Adrenal gland (tissue), 12 donors: ENCODE results near the gene DIAPH3. TPM values are rescaled to one million over a fixed set of nuclear protein-coding genes. Genes with fewer than 3 reads are reported as not detected.

Source experiments
- DNase-seq, 7 donors: peaks; one replicate each; pipeline ENCODE4 v3.0.0-alpha.2; 2019 to 2020
- H3K27ac ChIP-seq, 5 donors: fragments of 200-600 bp; sonication (generic) in 4 of 5; 1 replicate in 3 of 5; 2 replicates in 2 of 5; pipeline versions ENCODE4 v1.5.1 to v1.8.0; 2016 to 2020; ENCODE audit warnings: mild to moderate bottlenecking in 1 of 5
- H3K27me3 ChIP-seq: fragments of 200-600 bp; 2 replicates; pipeline ENCODE4 v1.8.0; 2021
- H3K36me3 ChIP-seq, 2 donors: fragments of 200-600 bp; replicated peaks in 1 of 2; 1 replicate in 1 of 2; 2 replicates in 1 of 2; pipeline versions ENCODE4 v1.5.1 to v1.8.0; 2018 to 2022
- H3K4me1 ChIP-seq, 2 donors: fragments of 200-600 bp; replicated peaks in 1 of 2; 1 replicate in 1 of 2; 2 replicates in 1 of 2; pipeline versions ENCODE4 v1.5.1 to v1.8.0; 2018 to 2021
- H3K4me3 ChIP-seq, 4 donors: fragments of 200-600 bp; sonication (generic) in 3 of 4; one replicate each; pipeline ENCODE4 v1.5.1; 2016 to 2018
- H3K9me3 ChIP-seq, 3 donors: fragments of 200-600 bp; sonication (generic) in 1 of 3; replicated peaks in 1 of 3; 1 replicate in 2 of 3; 2 replicates in 1 of 3; pipeline versions ENCODE4 v1.5.1 to v1.8.0; 2016 to 2021
- POLR2A ChIP-seq, 2 donors: fragments of 450-650 bp; IDR thresholded peaks; one replicate each; pipeline ENCODE4 v1.6.1; 2017; ENCODE audit warnings: antibody characterized with exemption in 2 of 2, mild to moderate bottlenecking in 2 of 2, moderate library complexity in 1 of 2
- WGBS, 4 donors: extraction: QIAGEN DNeasy Blood & Tissue Kit in 2 of 4; methylation state at CpG; one replicate each; pipeline versions ENCODE4 v1.1.5 to v1.1.7; 2013 to 2017; 5-methylcytosine and 5-hydroxymethylcytosine counted together
- intact Hi-C, 2 donors: fragments of 100-400 bp; cut with DNase I; formaldehyde crosslinking; loops; one replicate each; pipeline versions ENCODE4 v1.14.1 to v1.15.0; 2022 to 2023
- polyA plus RNA-seq, 3 donors: library from polyadenylated mRNA; stranded (reverse); fragments of 200-250 nt in 2 of 3; fragments of 350-450 nt in 1 of 3; fragmentation: Illumina TruSeq in 1 of 3; extraction: RNeasy Lipid Tissue Mini Kit (QIAGEN cat#74804) in 1 of 3; gene quantifications; one replicate each; pipeline ENCODE4 v1.2.3, GENCODE V29; 2013 to 2014
- total RNA-seq, 9 donors: library from RNA; depleted of rRNA in 4 of 9; stranded (reverse); fragments of >200 nt in 4 of 9; fragments of 120-200 nt in 1 of 9; fragmentation: NEBNext Ultra II Directional in 1 of 9; extraction: Animal tissue kit (Norgen Biotek cat#: 25700) in 1 of 9; gene quantifications; one replicate each; pipeline versions ENCODE4 v1.1.0 to v1.2.4, GENCODE V29; 2013 to 2023
- TF ChIP-seq, protein P1 (sequence below), 6 experiments: fragments of 450-650 bp in 4 of 6; fragments of 200-600 bp in 2 of 6; sonication (generic) in 1 of 6; IDR thresholded peaks; 1 replicate in 5 of 6; 2 replicates in 1 of 6; pipeline versions ENCODE4 v1.5.1 to v1.8.0; 2016 to 2021; ENCODE audit warnings: antibody characterized with exemption in 6 of 6, mild to moderate bottlenecking in 2 of 6, moderate library complexity in 1 of 6
- donor health status: healthy with polysubstance abuse.
- donor health status: Bipolar disorder and iron deficiency.
- donor health status: DM: yes; HTN: yes; CAD: no.
- donor health status: DM: no; HTN: no; CAD: no.
- donor health status: DM: no; HTN: no; CAD: no.
- donor health status: DM: yes; HTN: yes; CAD: no.

The DIAPH3 gene
- total and polyA plus RNA-seq, 12 donors: 0.07 to 4.2 (median 0.42) TPM; not detected in 3

- intact Hi-C loops: no loop called here
- Histone ChIP-seq H3K27ac (no peak overlapping the region), H3K9me3 (no peaks in the 10 kb centered on the region), H3K36me3 (no peaks in the 10 kb centered on the region), H3K4me1 (no peaks in the 10 kb centered on the region), H3K4me3 (no peak overlapping the region), H3K27me3 (no peaks in the 10 kb centered on the region)
- DNase-seq: no peak
- TF ChIP-seq, protein P1, sequence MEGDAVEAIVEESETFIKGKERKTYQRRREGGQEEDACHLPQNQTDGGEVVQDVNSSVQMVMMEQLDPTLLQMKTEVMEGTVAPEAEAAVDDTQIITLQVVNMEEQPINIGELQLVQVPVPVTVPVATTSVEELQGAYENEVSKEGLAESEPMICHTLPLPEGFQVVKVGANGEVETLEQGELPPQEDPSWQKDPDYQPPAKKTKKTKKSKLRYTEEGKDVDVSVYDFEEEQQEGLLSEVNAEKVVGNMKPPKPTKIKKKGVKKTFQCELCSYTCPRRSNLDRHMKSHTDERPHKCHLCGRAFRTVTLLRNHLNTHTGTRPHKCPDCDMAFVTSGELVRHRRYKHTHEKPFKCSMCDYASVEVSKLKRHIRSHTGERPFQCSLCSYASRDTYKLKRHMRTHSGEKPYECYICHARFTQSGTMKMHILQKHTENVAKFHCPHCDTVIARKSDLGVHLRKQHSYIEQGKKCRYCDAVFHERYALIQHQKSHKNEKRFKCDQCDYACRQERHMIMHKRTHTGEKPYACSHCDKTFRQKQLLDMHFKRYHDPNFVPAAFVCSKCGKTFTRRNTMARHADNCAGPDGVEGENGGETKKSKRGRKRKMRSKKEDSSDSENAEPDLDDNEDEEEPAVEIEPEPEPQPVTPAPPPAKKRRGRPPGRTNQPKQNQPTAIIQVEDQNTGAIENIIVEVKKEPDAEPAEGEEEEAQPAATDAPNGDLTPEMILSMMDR (IDR thresholded peaks at IDR 0.05): no peak
- TF ChIP-seq POLR2A (IDR thresholded peaks at IDR 0.05): no peak
- 64 to 93% (median 79%) methylated on average over 6 of the region's 6 CpGs for WGBS, 4 donors
Measured at GRCh38 chr13:60013166-60013565, 150.6 kb downstream of the DIAPH3 start.

- WGBS, 4 donors: 49 to 71% (median 58%) methylated on average over 1 of the region's 1 CpG
- no peaks in the 10 kb centered on the region for H3K4me1 ChIP-seq
Measured at GRCh38 chr13:60012488-60012887, 151.2 kb downstream of the DIAPH3 start.

DNA sequence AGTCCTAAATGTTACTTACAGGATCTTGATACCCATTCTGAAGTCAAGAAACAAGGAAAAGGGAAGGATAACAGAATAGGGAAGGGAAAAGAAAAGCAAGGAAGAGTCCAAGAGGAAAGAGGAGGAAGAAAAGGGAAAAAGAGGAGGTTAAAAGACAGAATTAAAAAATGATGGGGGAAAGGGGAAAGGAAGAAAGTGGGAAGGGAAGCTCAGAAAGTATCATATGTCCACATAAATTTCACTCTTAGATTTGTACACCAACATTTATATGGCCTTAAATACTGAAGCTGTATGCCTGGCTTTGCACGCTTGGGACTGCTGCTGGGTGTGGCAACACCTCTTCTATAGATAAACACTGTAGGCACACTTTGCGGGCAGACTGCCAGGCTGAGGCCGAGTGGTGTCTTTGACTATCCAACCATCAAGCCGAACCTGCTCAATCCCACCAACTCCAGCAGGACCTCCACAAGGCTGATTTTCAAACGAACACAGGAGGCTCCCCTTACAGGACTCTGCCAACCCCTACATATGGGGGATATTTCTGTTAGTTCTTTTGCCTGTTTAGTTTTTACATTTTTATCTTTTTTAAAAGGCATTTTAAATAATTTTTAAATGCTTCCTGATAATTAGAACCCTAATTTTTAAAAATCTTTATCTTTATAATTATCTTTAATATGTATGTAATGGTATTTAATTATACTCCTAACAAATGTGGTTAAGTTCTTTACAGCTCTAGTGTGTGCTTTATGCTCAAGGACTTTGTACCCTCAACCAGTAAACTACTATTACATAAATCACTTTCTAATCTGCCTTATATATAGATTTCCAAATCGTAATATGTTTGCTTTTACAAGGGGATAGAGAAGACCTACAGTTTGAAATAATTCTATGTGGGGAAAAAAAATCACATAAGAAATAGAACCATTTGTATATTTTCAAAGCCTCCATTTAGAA lies 154.2 kb downstream of the DIAPH3 start:
- TF ChIP-seq, protein P1 (IDR thresholded peaks at IDR 0.05): no peak
- no peak for TF ChIP-seq POLR2A (IDR thresholded peaks at IDR 0.05)
- Histone ChIP-seq H3K27ac (no peak overlapping the region), H3K36me3 (no peaks in the 10 kb centered on the region), H3K27me3 (no peaks in the 10 kb centered on the region), H3K4me1 (no peaks in the 10 kb centered on the region), H3K4me3 (no peak overlapping the region), H3K9me3 (no peaks in the 10 kb centered on the region)
- DNase-seq: no peak
- 75 to 95% (median 82%) methylated on average over 6 of the region's 6 CpGs for WGBS, 4 donors
- intact Hi-C loops: no loop called here

More at GRCh38 chr13:60012488-60012887, 151.2 kb downstream of the DIAPH3 start:
- Histone ChIP-seq H3K27ac (no peak overlapping the region), H3K4me3 (no peak overlapping the region), H3K9me3 (no peaks in the 10 kb centered on the region), H3K36me3 (no peaks in the 10 kb centered on the region), H3K27me3 (no peaks in the 10 kb centered on the region)
- no peak for DNase-seq
- intact Hi-C loops: no loop called here
- TF ChIP-seq, protein P1 (IDR thresholded peaks at IDR 0.05): no peak
- TF ChIP-seq POLR2A (IDR thresholded peaks at IDR 0.05): no peak

DNA sequence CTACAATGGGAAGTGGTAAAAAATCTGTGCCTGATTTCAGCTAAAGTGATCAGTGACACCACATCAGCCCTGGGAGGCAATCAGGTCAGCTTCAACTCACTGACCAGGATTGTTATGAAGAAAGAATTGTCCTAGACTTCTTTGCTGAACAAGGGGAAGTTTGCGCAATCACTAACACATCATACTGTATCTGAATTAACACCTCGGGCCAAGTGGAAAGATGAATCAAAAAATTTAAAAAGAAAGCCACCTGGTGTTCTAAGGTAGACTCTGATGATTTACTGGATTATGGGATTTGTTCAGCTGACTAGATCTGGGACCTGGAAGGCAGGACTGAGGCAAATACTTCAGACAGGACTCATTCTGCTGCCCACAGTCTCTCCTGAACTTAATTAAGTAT lies 161.8 kb downstream of the DIAPH3 start:
- H3K4me1 ChIP-seq: no peaks in the 10 kb centered on the region
- H3K36me3 ChIP-seq: no peaks in the 10 kb centered on the region
- TF ChIP-seq, protein P1 (IDR thresholded peaks at IDR 0.05): no peak
- no peak for TF ChIP-seq POLR2A (IDR thresholded peaks at IDR 0.05)
- no peaks in the 10 kb centered on the region for H3K9me3 ChIP-seq
- H3K4me3 ChIP-seq: no peak overlapping the region
- intact Hi-C loops: no loop called here
- WGBS, 4 donors: 46 to 93% (median 88%) methylated on average over 2 of the region's 2 CpGs
- H3K27ac ChIP-seq: no peak overlapping the region
- H3K27me3 ChIP-seq: no peaks in the 10 kb centered on the region
- DNase-seq: no peak
